Measurements from ENCODE around the gene MLIP.
"Not testable (repeated sequence)": the region's sequence is repeated elsewhere in the genome, so short reads cannot be mapped to it uniquely, and the experiment has no call there.

The MLIP gene

GRCh38 chr6:54222217-54222616, 111.0 kb downstream of the MLIP start:
- DNase-seq (ENCODE audit: low spot score): no peak

- no peak for DNase-seq (ENCODE audit: low spot score)
These were observed 121.5 kb downstream of the MLIP start for GRCh38 chr6:54232703-54233102.

- DNase-seq (ENCODE audit: low spot score): no peak
These were observed 123.3 kb downstream of the MLIP start for GRCh38 chr6:54234539-54234938.

GRCh38 chr6:54236984-54237383, 125.7 kb downstream of the MLIP start:
- no peak for DNase-seq (ENCODE audit: low spot score)

GRCh38 chr6:54238396-54238795, 127.2 kb downstream of the MLIP start:
- DNase-seq (ENCODE audit: low spot score): no peak

GRCh38 chr6:54243699-54244098, 132.5 kb downstream of the MLIP start:
- no peak for DNase-seq (ENCODE audit: low spot score)

- no peak for DNase-seq (ENCODE audit: low spot score)
These were observed 133.2 kb downstream of the MLIP start for GRCh38 chr6:54244430-54244829.

DNA sequence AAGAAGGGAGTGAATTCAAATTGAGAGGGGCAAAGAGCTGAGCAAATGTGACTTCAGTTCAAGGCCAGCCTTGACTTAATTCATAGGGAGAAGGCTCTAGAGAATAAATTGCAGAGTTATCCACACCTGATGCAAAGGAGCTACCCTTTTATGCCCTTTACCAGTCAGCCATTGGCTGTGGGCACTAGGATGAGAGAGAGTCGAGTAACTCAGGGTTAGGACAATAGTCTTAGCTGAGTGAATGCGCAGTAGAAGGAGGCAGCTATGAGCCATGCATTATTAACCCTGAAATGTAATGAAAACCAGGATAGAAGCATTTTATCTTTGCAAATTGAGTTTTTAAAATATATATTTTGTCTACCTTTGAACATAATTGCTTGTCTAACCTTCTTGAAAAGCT, 134.0 kb downstream of the MLIP start:
- no peak for DNase-seq (ENCODE audit: low spot score)

DNA sequence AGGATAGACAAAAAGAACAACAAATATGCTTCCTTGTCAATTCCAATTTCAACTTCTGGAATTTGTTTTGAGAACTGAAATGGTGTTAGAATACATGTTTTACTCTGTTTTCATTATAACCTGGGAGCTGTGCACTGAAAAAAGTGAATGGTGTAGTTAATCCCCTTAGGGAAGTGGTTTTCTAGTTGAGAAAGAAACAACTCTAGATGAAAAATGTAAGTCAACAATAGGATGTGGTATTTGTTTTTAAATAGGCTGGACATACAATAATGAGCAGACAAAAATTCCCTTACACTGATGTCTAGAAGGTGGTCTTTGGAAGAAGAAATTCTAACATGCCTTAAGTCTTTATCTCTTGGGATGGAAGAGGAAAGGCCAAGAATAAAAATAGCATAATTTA, 137.1 kb downstream of the MLIP start:
- no peak for DNase-seq (ENCODE audit: low spot score)

DNA sequence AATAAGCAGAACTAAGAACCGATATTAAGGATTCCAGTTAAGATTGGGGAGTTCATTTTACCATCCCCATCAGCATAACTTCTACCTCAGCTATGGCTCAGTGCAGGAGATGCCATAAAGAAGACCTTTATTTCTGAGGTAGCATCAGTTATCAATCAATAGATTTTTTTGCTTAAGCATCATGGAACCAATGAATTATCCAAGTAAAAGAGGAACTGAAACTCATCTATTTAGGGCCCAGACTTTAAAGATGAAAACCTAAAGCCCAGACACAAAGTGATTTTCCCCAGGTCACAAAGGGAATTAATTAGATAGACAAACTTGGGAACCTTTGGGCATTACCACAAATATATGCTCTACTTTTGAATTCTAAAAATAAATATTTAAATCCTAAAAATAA, 137.8 kb downstream of the MLIP start:
- DNase-seq (ENCODE audit: low spot score): no peak

GRCh38 chr6:54249812-54250211, 138.6 kb downstream of the MLIP start:
- not testable (repeated sequence) for DNase-seq (ENCODE audit: low spot score)

DNA sequence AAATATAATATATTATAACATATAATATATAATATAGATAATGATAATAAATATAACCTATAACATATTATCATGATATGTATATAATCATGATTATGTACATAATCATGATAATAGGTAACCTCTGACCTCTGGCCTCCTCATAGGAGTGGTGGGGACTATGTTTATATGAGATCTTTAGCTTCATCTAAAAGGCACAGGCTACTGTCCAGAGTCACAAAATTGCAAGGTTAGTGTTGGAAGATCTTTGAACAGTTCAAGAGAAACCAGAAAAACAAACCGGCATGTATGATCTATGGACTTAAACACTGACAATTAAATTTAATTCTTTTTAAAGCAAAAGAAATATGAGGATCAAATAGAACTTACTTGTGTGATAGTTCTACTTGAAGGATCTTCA, 141.3 kb downstream of the MLIP start:
- DNase-seq (ENCODE audit: low spot score): no peak

- no peak for DNase-seq (ENCODE audit: low spot score)
These were observed 141.7 kb downstream of the MLIP start for GRCh38 chr6:54252916-54253315.

- DNase-seq (ENCODE audit: low spot score): no peak
These were observed 143.6 kb downstream of the MLIP start for GRCh38 chr6:54254886-54255285.

DNA sequence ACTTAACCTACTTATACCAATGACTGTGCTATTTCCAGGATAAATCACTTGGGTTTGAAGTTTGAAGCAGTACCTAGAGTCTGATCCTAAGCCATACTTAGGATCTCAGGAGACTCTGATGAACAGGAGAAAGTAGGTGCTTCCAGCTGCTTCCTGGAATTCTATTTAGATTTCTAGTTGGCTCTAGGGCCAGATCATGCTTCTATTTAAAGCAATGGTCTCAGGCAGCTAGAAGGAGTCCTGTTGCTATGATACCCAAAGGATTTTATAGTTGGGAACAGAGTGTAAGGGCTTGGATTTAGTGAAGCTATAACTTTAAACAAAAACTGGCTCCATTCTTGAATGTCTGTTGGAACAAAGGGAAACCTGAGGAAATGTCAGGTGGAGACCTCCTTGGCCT, 144.6 kb downstream of the MLIP start:
- DNase-seq (ENCODE audit: low spot score): no peak

GRCh38 chr6:54260025-54260424, 148.8 kb downstream of the MLIP start:
- DNase-seq (ENCODE audit: low spot score): no peak

DNA sequence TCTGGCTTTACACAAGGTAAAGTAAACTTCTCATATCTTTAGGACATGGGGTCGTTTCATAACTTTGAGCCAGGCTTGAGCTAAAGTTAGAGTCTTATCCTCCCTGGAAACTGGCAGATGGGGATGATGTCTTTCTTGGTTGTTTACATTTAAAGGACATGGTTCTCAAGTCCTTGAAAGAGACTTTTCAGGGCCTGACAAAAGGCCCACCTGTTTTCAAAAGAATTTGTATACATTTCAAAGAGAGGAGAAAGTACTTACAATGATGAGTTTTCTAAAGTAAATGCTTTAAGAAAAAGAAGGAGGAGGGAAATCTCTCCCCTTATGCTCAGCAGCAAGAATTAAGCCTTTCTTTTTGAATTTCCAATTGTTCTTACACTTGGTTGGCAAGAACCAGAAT, 151.3 kb downstream of the MLIP start:
- DNase-seq (ENCODE audit: low spot score): no peak

- no peak for DNase-seq (ENCODE audit: low spot score)
These were observed 151.7 kb downstream of the MLIP start for GRCh38 chr6:54262971-54263370.

DNA sequence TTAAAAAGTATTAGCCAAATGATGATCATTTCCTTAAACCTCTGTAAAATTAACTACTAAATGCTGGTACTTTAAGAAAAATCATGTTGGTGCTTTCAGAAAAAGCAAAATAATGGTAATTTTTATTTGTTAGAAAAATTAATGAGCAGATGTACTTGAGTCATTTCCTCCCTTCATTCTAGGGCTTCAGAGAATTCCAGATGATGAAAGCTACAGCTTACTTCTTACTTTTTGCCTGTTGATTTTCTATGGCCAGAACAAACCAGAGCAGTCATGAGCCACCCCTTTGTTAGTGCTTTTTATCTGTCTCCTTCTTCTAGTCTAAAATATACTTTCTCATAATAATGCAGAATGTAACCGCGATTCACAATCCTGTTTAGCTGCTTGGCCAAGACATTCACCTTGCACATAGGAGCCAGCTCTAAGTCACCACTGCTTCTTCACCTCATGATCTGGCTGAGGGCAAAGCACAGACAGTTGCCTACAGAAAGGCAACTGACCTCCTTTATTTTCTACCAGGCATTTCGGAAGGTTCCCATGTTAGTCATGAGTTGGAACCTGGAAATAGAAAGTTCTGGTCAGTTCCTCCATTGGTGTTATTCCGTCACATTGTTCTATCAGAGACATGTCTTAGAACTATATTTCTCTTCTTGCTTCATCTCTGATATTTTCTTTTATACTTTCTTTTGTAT, 153.5 kb downstream of the MLIP start:
- DNase-seq (ENCODE audit: low spot score): no peak

DNA sequence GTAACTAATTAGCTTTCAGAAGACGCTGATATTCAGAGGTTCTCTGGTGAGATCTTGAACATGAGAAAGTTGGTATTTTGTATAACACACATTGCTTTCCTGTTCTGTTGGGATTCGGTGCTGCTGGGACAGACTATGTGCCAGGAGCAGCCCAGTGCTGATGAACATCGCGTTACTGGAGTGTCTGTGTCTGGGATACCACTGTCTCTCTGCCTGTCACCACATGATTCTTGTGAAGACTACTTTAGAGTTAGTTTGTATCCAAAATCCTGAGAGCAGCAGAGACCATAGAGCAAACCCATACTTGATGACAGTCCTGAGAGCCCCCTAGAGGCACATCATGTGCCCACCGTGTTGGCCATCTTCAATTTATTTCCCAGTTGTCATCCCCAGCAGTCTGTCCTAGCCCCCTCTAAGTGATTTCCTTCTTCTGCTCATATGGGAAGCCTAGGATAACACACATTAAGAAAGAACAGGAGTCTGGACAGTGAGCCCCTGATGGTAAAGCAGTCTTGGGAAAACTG, 155.2 kb downstream of the MLIP start:
- DNase-seq (ENCODE audit: low spot score): no peak

DNA sequence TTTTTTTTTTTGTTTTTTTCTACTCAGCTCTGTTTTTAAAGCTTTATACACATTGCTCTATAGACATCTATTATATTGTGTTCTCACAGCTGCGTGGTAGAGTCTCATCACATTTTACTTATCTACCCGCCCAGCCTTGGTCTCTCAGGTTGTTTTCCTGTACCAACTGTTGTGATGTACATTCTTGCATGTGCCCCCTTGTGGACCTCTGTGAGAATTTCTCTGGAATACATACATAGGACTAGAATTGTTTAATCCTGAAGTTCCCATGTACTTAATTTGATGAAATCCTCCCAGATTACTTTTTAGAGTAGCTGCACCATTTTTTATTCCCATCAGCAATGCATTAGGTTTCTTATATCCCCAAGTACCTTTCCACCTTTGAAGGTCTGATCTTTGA, 156.6 kb downstream of the MLIP start:
- no peak for DNase-seq (ENCODE audit: low spot score)

DNA sequence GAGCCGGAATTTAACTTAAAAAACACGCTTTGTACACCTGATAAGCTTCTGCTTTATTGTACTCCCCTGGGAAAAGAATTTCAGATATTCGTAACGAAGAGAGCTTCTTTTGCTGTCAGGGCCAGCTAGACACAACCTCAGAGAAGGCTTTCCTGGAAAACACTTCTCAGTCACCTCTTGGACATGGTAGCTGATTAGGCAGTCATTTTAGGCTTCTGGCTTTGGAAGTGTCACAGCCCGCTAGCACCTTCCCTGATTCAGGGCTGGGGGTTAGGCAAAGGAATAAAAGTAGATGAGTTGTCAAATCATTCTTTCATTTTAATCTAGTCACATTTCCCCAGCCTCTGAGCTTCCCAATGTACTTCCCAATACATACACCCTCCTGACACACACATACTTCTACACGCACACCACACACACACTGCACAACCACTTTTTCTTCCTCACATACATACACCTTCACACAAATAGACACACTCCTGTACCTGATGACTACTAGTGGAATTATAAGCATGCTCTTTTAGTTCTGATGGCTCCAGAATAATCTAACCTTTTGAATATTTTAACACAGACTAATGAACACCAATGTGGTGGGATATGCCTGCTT, 162.1 kb downstream of the MLIP start:
- DNase-seq (ENCODE audit: low spot score): no peak

DNA sequence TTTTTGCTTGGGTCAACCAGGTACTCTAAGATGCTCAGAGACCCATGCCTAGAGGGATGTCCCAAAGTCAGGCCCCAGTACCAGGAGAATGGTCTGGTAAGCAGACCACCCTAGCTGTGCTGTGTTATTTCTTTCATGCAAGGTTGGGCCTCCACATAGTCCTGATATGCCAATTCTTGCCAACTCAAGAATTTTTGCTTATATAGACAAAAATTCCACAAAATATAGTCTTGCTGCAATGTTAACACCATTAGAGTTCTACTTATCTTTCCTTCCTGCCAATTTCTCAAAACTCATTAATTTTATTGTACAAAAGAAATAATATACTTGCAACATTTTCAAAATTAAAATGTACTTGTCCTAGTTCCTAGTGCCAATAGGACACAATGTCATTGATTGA, 163.1 kb downstream of the MLIP start:
- no peak for DNase-seq (ENCODE audit: low spot score)

DNA sequence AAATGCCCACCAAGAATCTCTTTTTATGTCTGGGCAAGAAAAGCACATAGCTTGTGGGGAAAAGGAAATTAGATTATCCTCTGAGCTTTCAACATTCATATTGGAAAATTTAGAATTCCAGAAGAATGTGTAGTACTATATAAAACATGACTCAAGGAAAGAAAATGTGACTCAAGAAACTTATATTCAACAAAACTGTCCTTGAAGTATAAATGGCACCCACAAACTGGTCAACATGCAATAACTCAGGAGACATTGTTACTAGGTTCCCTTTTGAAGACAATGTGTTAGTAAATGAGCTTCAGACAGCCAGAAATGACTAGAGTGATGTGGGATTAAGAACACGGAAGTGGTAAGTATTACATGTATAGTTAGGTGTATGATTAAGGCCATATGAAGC, 170.9 kb downstream of the MLIP start:
- DNase-seq (ENCODE audit: low spot score): no peak
